ENCODE results near the gene NKX2-3.

NKX2-3 gene

GRCh38 chr10:99583687-99584086 lies 50.9 kb downstream of the NKX2-3 start:
- Histone ChIP-seq H3K36me3 (ENCODE audit: control insufficient read depth in 4 of 4, insufficient read depth in 4 of 4, low read length in 3 of 4) (no peaks in the 10 kb centered on the region), H3K27me3 (replicated peaks in 2 of 5; ENCODE audit: control insufficient read depth in 4 of 5, insufficient read depth in 5 of 5, low read length in 4 of 5) (no peaks in the 10 kb centered on the region), H3K4me3 (ENCODE audit: control insufficient read depth in 1 of 7, extremely low read depth in 1 of 7, insufficient read depth in 4 of 7, low read depth in 2 of 7, low read length in 6 of 7) (no peak overlapping the region), H3K9me3 (ENCODE audit: control extremely low read depth in 1 of 5, control insufficient read depth in 4 of 5, insufficient read depth in 2 of 5, low read depth in 1 of 5, low read length in 4 of 5) (no peaks in the 10 kb centered on the region), H3K27ac (ENCODE audit: insufficient read depth in 1 of 2, low read depth in 1 of 2, low read length in 2 of 2, poor library complexity in 1 of 2, severe bottlenecking in 2 of 2) (no peak overlapping the region), H3K4me1 (ENCODE audit: control extremely low read depth in 1 of 4, control insufficient read depth in 4 of 4, insufficient read depth in 4 of 4, low read length in 3 of 4) (peaks cover 0 to 2% (median 0%) of the 10 kb centered on the region in 4 experiments)
- ChIA-PET CTCF (interaction anchor here (1.5 kb wide), 1 partner anchor 22 kb away, joined by 5 read pairs; no protein-coding TSS in a partner anchor), POLR2A (no interaction called here)
- no peak for DNase-seq
- 90% methylated on average over 6 of the region's 8 CpGs for WGBS (ENCODE audit: insufficient coverage)
